Measurements from ENCODE around the gene CLCN5.

DNA sequence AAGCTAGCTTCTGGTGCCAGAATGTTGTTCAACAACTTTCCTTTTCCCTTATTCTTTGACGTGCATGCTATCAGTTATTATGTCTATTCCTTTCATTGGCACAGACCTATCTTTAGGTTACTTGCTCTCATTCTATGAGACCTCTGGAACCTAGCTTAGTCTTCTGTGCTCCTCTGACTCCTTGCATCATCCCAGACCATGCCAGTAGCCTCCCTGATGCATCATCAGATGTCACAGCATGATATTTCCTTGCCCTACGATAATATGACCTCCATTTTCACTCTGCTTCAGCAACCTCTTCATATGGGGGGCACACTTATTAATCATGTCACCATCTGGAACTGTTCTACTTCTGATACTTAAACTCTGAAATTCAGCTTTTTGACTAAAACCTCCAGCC is 37.2 kb downstream of the CLCN5 start:
- TF ChIP-seq, protein P1, sequence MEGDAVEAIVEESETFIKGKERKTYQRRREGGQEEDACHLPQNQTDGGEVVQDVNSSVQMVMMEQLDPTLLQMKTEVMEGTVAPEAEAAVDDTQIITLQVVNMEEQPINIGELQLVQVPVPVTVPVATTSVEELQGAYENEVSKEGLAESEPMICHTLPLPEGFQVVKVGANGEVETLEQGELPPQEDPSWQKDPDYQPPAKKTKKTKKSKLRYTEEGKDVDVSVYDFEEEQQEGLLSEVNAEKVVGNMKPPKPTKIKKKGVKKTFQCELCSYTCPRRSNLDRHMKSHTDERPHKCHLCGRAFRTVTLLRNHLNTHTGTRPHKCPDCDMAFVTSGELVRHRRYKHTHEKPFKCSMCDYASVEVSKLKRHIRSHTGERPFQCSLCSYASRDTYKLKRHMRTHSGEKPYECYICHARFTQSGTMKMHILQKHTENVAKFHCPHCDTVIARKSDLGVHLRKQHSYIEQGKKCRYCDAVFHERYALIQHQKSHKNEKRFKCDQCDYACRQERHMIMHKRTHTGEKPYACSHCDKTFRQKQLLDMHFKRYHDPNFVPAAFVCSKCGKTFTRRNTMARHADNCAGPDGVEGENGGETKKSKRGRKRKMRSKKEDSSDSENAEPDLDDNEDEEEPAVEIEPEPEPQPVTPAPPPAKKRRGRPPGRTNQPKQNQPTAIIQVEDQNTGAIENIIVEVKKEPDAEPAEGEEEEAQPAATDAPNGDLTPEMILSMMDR (IDR thresholded peaks at IDR 0.05) = no peak
- TF ChIP-seq POLR2AphosphoS5 (IDR thresholded peaks at IDR 0.05; ENCODE audit: insufficient read depth in 1 of 2, low read depth in 1 of 2) (no peak), POLR2A (IDR thresholded peaks at IDR 0.05) (no peak)
